SK-N-MC (cell line): ENCODE results near the gene NLN.
A peak's percentile ranks its signal among the peaks of the same experiment; 100 is the strongest.

Experiments
- DNase-seq: peaks from one replicate; pipeline ENCODE4 v3.0.0-alpha.2; 2011; ENCODE audit warnings: low read depth, low spot score
- H3K27ac ChIP-seq: fragments of 200-600 bp; sonication (generic); 2 replicates; pipeline ENCODE4 v1.5.1; 2016; ENCODE audit warnings: mixed run types
- H3K36me3 ChIP-seq: fragments of 200-600 bp; sonication (generic); 2 replicates; pipeline ENCODE4 v1.6.1; 2017; ENCODE audit warnings: antibody characterized with exemption, low read length, mixed read lengths; ENCODE audit not compliant: insufficient read depth
- H3K4me3 ChIP-seq: fragments of 200-600 bp; sonication (generic); 2 replicates; pipeline ENCODE4 v1.5.1; 2016
- H3K9ac ChIP-seq: fragments of 200-600 bp; sonication (generic); 2 replicates; pipeline ENCODE4 v1.8.0; 2017; ENCODE audit warnings: mixed run types, mixed read lengths; ENCODE audit not compliant: insufficient read length
- H3K9me3 ChIP-seq: fragments of 200-600 bp; sonication (generic); 2 replicates; pipeline ENCODE4 v1.6.1; 2017; ENCODE audit warnings: low read depth, mild to moderate bottlenecking, antibody characterized with exemption, low read length, moderate library complexity, mixed read lengths
- EZH2 ChIP-seq: fragments of 200-600 bp; sonication (generic); IDR thresholded peaks from one replicate; pipeline ENCODE4 v1.6.1; 2017; ENCODE audit warnings: antibody characterized with exemption
- FOXP2 ChIP-seq: optimal IDR thresholded peaks from 2 replicates; pipeline ENCODE3; 2011; ENCODE audit warnings: mild to moderate bottlenecking, moderate library complexity; ENCODE audit not compliant: insufficient read depth; ENCODE audit errors: extremely low read length, control extremely low read depth
- POLR2AphosphoS5 ChIP-seq: IDR thresholded peaks from 2 replicates; pipeline ENCODE4 v1.6.1; 2012; ENCODE audit warnings: mild to moderate bottlenecking, low read depth, low read length, borderline replicate concordance

The NLN gene

DNA sequence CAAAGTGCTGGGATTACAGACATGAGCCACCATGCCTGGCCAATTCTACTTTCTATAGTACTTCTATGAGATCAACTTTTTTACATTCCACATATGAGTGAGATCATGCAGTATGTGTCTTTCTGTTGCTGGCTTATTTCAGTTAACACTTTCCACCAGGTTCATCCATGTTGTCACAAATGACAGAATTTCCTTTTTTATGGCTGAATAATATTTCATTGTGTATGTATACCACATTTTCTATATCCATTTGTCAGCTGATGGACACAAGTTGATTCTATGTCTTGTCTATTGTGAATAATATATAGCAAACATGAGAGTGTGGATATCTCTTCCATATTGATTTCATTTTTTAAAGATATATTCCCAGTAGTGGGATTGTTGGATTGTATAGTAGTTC, 17.2 kb downstream of the NLN start:
- 0 out of 2 replicates have a peak, but pooled peaks cover 3% of the 10 kb centered on the region for H3K36me3 ChIP-seq
- no peak overlapping the region for H3K9ac ChIP-seq
- no peak overlapping the region for H3K27ac ChIP-seq
- no peaks in the 10 kb centered on the region; the same call in 1 of the 2 replicates for H3K9me3 ChIP-seq
- TF ChIP-seq FOXP2 (no peak), EZH2 (no peak), POLR2AphosphoS5 (no peak)
- no peak overlapping the region for H3K4me3 ChIP-seq
- no peak for DNase-seq

DNA sequence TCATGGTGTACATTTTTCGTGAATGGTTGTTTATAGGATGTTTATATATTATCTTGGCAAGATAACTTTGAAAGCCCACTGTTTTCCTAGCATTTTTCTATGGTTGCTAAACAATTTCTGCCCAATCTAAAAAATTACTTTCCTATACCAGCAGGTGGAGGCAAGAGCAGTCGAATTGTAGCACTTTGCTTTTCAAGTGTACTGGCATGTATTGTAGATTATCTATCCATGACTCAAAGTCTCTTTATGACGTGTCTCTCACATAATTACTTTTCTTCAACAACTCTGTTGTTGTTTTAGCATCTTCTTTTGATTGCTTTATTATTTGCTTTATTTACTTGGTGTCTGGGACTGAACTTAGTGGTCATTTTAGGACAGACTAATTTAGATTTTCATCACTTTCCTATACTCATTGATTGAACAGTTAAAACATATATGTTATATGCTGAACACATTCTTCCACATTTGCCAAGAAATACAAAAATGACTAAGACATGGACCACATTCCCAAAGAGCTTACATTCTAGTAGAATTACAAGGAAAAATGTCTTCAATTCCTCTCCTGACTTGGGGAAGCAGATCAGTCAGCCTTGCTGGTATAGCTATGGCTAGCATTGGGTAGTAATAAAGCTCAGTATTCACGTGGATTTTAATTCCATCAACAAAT, 20.7 kb downstream of the NLN start:
- no peak overlapping the region for H3K9ac ChIP-seq
- H3K27ac ChIP-seq: no peak overlapping the region
- H3K4me3 ChIP-seq: no peak overlapping the region
- no peaks in the 10 kb centered on the region for H3K9me3 ChIP-seq
- TF ChIP-seq FOXP2: no peak
- TF ChIP-seq POLR2AphosphoS5: no peak
- TF ChIP-seq EZH2: no peak
- H3K36me3 ChIP-seq: 0 out of 2 replicates have a peak, but pooled peaks cover 3% of the 10 kb centered on the region
- peak; percentile 24 for DNase-seq

DNA sequence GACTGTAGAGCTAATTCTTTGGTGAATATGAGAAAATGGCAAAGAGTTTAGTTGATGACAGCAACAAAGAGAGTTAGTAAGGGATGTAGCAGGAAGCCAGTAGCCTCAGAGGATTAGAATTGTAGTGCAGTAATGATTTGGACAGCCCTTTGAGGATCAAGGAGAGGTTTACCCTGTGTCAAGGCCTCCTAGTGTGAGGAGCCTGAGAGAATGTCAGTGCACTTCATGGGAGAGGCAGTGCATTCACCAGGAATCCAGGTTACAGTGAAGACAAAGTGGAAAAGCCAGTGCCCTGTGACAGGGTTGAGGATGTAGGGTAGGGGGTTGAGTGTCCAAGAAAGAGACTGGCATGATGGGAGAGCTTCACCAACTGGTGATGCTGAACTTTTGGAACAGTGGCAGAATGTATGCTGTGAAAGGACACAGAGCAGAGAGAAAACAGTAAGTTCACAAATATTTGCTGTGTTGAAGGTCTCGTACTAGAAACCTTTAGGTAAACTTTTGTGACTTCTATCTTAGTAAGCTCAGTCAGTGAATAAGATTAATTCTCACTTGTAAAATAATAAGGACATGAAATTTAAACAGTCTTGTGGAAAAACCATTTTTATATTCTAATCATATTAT, 27.3 kb downstream of the NLN start:
- TF ChIP-seq FOXP2 (no peak), POLR2AphosphoS5 (no peak), EZH2 (no peak)
- DNase-seq: no peak
- Histone ChIP-seq H3K27ac (no peak overlapping the region), H3K36me3 (no peaks in the 10 kb centered on the region), H3K9ac (no peak overlapping the region), H3K4me3 (no peak overlapping the region), H3K9me3 (no peaks in the 10 kb centered on the region)

DNA sequence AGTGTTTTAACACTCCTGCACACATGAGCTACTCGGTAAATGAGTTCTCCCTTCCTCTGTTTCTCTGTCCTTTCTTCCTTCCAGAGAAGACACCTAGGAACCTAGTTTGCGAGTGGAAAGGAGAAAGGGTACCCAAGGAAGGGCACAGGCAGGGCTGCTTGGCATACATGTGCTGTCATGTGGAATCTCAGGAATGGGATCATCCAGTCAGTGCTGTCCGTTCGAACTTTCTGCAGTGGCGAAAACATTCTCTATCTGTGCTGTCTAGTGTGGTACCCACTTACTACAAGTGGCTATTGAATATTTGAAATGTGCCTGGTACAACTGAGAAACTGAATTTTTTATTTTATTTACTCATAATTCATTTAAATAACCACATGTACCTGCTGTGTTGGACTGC, 28.0 kb downstream of the NLN start:
- no peak for TF ChIP-seq EZH2
- no peak for TF ChIP-seq FOXP2
- TF ChIP-seq POLR2AphosphoS5: no peak

DNA sequence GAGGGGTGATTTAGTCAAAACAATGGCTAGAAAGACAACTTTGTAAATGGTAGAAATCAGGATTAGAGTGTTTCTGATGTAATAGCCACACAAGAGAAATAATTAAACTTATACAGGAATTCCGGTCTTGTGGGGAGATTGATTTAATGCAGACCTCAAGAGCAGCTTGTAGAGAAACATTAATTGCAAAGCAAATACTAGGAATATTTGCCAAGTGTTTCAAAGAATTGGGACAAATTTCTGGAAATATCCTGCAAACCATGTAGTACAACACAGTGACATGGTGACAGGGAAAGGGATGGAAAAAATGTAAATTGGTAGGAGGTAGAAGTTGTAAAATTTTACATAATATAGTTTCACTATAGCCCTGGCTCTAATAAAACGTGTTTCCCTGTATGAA, 28.9 kb downstream of the NLN start:
- TF ChIP-seq EZH2 (no peak), POLR2AphosphoS5 (no peak), FOXP2 (no peak)
- Histone ChIP-seq H3K9me3 (no peaks in the 10 kb centered on the region), H3K36me3 (no peaks in the 10 kb centered on the region), H3K4me3 (no peak overlapping the region), H3K27ac (0 out of 2 replicates have a peak overlapping the region, but pooled peaks have one; percentile 16), H3K9ac (no peak overlapping the region)
- no peak for DNase-seq

More for the DNA sequence above, 28.0 kb downstream of the NLN start:
- no peaks in the 10 kb centered on the region for H3K9me3 ChIP-seq
- H3K27ac ChIP-seq: no peak overlapping the region
- H3K36me3 ChIP-seq: no peaks in the 10 kb centered on the region
- no peak for DNase-seq
- no peak overlapping the region for H3K4me3 ChIP-seq
- no peak overlapping the region for H3K9ac ChIP-seq

DNA sequence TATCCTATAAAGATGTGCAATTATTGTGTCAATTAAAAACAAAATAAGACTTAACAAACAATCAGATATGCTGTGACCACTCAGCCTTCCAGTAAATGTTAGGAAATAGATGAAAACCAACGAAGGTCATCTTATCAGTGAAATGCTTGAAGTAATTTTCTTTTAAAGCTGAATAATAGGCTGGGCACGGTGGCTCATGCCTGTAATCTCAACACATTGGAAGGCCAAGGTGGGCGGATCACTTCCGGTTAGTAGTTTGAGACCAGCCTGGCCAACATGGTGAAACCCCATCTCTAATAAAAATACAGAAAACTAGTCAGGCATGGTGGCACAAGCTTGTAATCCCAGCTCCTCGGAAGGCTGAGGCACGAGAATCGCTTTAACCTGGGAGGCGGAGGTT, 31.2 kb downstream of the NLN start:
- Histone ChIP-seq H3K4me3 (no peak overlapping the region), H3K36me3 (no peaks in the 10 kb centered on the region), H3K27ac (no peak overlapping the region), H3K9me3 (no peaks in the 10 kb centered on the region), H3K9ac (no peak overlapping the region)
- no peak for TF ChIP-seq FOXP2
- TF ChIP-seq EZH2: no peak
- TF ChIP-seq POLR2AphosphoS5: no peak
- no peak for DNase-seq

DNA sequence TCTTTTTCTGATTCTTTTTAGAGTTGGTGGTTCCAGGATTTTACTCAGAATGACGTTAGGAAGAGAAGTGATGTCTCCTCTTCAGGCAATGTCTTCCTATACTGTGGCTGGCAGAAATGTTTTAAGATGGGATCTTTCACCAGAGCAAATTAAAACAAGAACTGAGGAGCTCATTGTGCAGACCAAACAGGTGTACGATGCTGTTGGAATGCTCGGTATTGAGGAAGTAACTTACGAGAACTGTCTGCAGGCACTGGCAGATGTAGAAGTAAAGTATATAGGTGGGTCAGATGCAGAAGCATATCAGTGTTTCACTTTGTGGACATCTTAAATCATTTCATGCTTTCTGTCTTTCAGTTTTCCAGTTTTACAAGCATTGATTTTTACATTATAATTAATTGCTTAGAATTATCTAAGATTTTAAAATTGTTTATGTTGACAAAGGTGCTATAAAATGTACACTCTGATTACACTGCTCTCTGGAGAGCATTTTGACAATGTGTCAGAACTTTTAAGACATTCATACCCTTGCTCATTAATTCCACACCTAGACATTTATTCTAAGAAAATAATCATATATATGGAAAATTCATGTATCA, 36.6 kb downstream of the NLN start:
- TF ChIP-seq FOXP2 (no peak), POLR2AphosphoS5 (no peak), EZH2 (no peak)
- Histone ChIP-seq H3K4me3 (no peak overlapping the region), H3K27ac (no peak overlapping the region), H3K36me3 (peaks cover 29% of the 10 kb centered on the region), H3K9me3 (no peaks in the 10 kb centered on the region), H3K9ac (no peak overlapping the region)
- DNase-seq: no peak

DNA sequence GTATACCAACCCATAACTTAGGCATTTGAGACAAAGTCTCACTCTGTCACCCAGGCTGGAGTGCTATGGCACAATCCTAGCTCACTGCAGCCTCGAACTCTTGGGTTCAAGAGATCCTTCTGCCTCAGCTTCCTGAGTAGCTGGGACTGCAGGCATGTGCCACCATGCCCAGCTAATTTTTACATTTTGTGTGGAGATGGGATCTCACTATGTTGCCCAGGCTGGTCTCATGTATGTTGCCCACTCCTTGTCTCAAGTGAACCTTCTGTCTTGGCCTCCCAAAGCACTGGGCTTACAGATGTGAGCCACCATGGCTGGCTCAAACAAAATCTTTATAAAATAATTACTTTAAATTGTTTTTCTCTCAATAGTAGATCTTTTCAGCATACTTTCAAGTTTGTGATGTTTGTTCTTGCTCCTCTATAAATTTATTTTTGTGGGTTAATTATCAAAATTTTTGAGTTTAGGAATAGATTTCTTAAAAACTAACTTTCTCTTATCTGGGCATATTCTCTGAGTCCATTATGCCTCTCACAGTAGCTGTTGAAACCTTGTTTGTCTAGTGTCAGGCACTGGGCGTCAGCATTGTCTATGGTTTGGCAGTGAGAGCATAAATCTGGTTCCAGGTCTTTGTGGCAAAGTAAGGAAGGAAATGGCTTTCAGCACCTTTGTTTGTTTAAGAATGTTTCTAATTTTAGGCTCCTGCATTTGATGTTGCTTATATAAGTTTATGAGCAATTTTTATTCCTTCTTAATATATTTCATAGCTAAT, 38.7 kb downstream of the NLN start:
- H3K9me3 ChIP-seq: no peaks in the 10 kb centered on the region
- no peak overlapping the region for H3K4me3 ChIP-seq
- TF ChIP-seq POLR2AphosphoS5: no peak
- TF ChIP-seq EZH2: no peak
- TF ChIP-seq FOXP2: no peak
- no peak overlapping the region for H3K9ac ChIP-seq
- no peak for DNase-seq
- no peak overlapping the region for H3K27ac ChIP-seq
- H3K36me3 ChIP-seq: peaks cover 29% of the 10 kb centered on the region
